Activated CD4-positive, alpha-beta T cell treated with anti-CD3 and anti-CD28 coated beads, Interleukin-2, Interleukin-4, amounts not matched to agents 100 ng/mL and 50 ng/mL, durations not matched to agents 16 hours and 8 hours (primary cell): ENCODE measurements around the gene TOR2A.
A peak's percentile ranks its signal among the peaks of the same experiment; 100 is the strongest.
"Not testable (repeated sequence)": the region's sequence is repeated elsewhere in the genome, so short reads cannot be mapped to it uniquely, and the experiment has no call there.

Experiments
- DNase-seq: peaks from one replicate; pipeline ENCODE4 v3.0.0-alpha.2; 2020; ENCODE audit warnings: low spot score

TOR2A gene

DNA sequence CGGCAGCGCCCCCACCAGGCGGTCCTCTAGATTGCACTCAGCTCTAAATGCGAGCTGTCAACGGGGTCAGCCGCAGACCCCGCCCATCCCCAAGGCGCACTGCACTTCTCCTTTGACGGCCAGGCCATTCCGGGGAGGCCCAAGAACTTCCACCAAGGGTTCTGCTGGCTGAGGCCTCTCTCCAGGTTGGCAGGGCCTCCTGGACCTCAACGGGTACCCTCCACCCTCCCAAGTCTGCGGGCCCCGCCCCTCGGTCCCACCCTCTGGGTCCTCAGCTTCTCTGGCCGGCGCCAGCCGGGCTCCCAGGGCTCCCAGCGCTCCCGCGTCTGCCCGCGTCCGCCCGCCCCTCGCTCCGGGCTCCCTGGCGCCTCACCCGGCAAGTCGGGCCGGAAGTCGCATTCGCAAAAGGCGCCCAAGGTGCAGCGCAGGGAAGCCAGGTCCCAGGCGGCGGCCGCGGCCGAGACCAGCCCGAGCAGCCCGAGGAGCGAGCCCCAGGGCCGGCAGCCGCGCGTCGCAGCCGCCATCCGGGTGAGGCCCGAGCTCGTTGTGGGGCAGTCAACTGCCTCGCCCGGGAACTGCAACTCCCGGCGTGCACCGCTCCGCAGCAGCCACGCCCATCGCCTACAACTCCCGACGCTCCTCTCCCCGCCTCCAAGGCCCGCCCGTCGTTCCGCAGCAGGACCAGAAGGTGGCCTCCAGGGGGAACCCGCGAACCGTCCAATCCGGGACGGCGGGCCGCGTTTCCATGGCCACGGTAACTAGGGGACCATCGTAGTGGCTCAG is at the start of gene TOR2A:
Gene TOR2A, minus strand, starts transcription at position 548 of the 783 bp plus-strand sequence. Its CDS starts 24 bp downstream, at position 524.
- DNase-seq, result peak; percentile 97

DNA sequence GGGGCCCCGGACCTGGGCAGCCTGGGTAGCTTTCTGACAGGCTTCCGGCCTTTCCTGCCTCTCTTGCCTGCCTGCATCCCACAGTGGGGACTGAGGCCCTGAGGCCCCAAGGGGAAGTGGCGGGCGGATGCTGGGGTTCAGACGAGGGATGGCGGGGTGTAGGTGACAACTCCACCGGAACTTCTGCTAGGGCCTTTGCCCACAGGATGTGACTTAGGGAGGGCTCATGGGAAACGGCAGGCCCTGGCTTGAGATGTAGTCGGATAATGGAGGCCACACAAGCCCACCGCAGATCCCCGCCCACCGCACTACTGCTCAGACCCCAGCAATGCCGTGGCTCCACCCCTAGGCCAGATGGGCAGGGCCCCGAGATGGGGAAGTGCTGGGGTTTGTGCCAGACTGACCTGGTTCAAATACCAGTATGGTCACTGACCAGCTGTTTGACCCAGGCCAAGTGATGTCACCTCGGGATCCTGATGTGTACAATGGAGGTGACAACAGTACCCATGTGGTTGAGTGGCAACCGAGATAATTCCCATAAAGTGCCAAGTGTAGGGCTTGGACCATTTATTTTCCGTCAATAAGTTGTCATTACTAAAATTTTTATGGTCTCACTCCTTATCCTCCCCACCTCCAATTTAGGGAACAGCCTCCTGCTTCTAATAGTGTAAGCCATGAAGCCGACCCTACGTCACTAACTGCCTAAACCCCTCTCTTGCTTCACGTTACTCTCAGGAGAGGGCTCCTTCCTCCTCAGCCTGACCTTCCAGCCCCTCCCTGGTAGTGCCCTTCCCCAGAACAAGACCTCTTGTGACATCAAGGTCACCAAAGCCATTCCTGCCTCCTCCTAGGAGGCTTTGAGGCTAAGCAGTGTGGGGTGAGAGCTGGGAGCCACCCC is 48.3 kb upstream of the TOR2A start:
- DNase-seq, result peak; percentile 89

DNA sequence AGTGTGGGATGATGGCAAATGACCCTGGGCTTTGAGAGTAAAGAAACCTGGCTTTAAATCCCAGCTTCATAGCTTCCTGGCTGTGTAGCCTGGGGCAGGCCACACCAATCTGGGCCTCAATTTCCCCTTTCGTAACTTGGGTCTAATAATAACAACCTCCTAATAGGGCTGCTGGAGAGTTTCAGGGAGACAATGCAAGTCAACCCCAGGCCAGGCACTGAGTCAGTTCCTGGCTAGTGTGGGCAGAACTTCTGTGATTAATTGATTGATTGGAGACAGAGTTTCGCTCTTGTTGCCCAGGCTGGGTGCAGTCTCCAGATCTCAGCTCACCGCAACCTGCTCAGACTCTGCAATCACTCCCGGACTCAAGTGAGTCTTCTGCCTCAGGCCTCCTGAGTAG is 46.7 kb upstream of the TOR2A start:
- DNase-seq, result no peak

DNA sequence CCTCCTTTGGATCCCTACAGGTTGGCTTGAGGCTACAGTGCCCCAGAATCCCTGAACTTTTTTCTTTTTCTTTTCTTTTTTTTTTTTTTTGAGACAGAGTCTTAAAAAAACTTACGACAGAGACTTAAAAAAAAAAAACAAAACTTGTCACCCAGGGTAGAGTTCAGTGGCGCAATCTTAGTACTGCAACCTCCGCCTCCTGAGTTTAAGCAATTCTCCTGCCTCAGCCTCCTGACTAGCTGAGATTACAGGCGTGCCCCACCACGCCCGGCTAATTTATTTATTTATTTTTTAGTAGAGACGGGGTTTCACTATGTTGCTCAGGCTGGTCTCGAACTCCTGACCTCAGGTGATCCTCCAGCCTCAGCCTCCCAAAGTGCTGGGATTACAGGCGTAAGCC is 45.8 kb upstream of the TOR2A start:
- not testable (repeated sequence) for DNase-seq

DNA sequence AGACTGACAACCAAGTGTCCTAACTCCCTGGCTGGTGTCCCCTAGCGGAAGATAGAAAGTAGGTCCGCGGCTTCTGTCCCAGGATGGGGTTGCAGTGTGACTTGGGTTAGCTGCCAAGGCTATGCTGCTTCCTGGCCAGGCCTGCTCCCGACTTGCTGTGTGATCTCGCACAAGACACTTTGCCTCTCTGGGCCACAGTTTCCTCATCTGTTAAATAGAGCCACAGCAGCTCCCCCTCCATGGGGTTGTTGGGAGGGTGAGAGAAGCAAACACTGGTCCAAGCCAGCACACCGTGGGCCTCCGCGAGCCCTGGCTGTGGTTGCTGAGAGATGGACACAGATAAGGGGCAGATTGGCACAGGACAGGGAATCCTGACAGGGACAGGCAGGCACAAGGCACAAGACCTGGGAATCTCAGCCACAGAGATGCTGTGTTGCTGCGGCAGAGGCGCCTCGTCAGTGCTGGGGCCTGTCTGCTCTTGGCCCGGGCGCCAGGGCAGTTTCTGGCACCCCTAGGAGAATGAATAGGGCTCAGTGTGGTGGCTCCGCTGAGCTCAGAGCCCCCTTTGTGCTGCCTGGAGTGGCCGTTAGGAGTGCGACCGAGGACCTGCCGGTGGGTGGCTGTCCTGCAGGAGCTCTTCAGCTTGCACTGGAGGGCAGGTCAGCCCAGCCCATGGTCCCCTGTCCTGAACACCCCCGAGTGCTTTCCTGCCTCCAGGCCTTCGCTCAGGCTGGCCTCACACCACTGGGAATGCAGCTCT is 45.2 kb upstream of the TOR2A start:
- no peak for DNase-seq

DNA sequence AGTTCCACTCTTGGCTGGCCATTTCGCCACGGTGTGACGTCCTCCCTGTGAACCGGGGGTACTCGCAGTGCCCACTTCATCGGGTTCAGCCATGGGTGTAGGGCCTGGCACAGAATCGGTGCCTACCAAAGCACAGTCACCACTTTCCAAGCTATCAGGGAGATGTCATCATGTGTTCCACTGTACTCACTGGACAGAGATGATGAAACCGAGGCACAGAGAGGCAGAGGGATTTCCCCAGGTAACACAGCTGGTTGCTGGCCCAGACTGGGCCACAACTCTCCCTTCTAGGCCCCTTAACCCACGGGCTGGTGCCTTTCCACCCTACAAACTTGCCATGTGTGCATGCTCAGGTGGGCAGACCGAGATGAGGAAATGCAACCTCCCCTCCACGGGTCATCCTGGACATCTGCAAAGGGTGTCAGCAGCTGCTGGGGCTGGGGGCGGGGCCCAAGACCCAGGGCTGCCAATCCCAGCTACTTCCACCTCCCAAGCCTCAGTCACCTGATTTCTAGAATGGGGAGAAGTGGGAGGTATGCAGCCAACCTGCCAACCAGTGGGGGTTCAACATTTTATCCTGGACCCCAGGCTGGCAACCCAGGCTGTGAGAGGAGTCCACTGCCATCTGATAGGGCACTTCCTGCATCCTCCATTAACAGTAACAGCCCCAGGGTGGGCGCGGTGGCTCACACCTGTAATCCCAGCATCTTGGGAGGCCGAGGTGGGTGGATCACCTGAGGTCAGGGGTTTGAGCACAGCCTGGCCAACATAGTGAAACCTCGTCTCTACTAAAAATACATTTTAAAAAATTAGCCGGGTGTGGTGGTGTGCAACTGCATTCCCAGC is 44.3 kb upstream of the TOR2A start:
- peak; percentile 83 for DNase-seq

DNA sequence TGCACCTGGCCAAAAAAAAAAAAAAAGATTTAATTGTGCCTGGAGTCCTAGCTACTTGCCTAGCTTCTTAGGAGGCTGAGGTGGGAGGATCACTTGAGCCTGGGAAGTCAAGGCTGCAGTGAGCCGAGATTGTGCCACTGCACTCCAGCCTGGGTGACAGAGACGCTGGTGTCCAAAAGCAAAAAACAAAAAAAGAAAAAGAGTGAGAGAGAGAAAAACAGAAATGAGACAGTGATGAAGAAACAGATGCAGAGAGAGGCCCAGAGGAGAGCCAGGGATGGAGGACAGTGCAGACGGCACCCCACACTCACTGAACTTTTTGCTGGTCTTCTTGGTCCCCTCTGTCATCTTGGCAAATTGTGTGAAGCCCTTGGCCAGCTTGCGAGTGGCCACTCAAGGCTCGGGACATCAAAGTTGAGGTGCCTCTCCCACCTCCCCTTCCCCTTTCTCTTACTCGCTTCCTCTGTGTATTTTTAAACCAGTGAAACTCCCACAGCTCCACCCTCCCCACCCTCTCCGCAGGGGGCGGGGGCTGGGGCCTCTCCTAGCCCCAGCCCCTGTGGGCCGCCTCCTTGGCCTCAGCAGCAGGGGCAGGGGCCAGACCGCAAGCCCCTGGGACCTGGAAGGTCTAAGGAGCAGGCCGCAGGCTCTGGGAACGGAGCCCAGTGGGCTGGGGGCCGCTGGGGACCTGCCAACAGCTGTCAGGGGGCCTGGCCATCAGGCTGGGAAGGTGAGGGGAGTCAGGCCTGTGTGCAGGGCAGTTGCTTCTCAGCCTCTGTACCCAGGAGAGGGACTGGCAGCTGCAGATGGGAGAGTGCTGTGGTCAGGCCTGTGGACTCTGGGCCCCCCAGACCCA is 43.4 kb upstream of the TOR2A start, which contains the start of gene SH2D3C:
Gene SH2D3C, minus strand, starts transcription at position 387 of the 856 bp plus-strand sequence. Its CDS starts 39 bp downstream, at position 348.
- DNase-seq, result peak; percentile 55

DNA sequence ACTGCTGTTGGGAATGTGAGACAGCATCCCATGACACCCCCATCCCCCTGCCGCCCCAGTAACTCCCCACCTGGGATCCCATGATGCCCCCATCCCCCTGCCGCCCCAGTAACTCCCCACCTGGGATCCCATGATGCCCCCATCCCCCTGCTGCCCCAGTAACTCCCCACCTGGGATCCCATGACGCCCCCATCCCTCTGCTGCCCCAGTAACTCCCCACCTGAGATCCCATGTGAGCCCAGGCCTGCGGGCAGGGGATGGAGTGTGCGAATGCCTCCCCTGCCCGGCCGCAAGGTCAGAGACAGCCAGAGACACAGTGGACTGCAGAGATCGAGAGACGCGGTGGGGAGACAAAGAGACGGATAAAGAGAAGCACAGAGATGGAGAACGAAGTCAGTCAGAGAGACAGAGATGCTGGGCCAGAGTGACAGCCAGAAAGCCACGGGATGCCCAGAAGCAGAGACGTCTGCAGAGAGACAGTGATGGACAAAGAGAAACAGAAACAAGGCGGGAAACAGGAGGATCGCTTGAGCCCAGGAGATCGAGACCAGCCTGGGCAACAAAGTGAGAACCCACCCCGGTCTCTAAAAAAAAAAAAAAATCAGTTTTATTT is 42.4 kb upstream of the TOR2A start:
- no peak for DNase-seq

DNA sequence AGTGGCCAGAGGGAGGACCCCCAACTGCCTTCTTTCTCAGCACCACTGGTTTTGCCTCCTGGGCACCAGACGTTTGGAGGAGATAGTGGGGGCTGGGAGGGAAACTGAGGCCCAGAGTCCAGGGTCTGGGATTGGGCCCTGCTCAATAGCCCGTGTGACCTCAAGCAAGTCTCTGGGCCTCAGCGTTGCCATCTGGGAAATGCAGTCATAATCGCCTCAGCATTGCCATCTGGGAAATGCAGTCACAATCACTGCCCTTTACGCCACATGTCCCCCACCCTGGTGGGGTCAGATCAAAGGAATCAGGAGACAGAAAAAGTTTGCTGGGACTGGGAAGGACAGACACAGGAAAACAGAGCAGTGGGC is 41.8 kb upstream of the TOR2A start:
- peak; percentile 48 for DNase-seq

DNA sequence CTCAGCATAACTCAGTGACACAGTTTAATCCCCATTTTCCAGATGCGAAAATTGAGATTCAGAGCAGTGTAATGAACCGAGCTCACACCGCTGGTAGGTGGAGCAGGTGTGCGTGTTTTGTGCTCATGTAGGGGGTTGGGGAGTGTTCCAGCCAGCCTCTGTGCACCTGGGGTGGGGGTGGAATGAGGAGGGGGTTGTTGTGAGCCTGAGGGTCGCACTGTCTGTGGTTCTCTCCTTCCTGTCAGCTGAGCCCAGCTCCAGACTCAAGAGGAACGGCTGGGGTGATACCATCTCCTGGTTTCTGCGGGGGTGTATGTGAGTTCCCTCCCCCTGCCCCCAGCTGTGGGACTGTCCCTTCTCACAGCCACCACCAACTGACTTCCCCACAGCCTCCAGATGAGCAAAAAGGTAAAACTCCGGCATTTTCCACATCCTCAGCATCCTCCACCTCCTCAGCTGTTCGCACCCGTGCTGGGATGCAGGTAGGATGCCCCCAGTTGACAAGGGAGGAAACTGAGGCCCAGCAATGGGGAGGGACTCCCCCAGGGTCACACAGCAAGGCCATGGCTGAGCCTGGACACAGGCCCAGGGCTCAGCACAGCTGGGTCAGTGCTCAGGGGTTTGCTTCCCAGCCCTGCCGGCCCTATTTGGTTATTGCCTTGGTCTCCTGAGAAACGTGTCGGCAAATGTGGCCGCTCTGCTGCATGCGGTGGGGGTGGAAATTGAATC is 41.3 kb upstream of the TOR2A start:
- peak; percentile 88 for DNase-seq

DNA sequence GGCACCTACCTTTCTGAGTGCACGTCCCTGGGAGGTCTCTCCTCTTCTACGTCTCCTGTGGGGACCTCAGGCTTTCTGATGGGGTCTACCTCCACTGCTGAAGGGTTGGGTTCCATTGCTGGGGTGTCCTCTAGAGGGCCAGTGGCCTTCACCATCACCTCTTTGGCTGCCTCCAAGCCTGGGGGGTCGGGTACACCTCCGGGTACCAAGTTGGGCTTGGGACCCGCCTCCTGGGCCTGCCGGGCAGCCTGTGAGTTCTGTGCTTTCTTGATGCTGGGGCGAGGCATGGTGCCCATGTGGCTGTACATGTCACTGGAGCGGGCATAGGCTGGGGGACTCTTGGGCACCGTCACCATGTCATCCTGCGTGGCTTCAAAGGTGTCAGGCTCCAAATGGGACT is 38.9 kb upstream of the TOR2A start:
- DNase-seq, result no peak

DNA sequence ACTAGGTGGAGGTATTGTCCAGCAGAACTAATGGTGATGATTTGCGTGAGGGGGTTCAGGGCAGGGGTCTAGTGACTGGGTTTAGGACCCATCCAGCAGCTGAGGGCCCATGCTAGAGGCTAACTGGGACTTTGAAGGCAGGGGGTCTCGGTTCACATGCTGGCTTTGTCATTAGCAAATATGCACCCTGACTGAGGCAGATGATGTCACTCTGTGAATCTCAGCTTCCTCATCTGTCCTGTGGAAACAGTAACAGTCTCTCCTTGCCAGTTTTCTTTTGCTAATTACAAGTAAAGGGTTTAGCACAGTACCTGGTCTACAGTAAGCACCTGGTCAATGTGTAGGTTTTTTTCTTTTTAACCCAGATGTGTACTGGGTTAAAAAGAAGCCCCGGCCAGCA is 38.2 kb upstream of the TOR2A start:
- no peak for DNase-seq

DNA sequence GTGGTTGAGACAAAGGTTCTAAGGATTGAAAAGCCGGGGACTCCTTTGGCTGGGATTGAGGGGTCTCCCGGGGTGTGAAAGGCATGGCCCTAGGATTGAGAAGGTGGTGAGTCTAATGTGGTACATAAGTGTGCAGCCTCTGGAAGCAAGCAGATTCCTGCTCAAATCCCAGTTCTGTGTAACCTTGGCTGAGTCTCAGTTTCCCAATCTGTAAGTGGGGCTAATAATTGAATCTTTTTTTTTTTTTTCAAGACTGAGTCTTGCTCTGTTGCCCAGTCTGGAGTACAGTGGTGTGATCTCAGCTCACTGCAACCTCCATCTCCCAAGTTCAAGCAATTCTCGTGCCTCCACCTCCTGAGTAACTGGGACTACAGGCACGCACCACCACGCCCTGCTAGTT is 37.5 kb upstream of the TOR2A start:
- DNase-seq, result no peak

DNA sequence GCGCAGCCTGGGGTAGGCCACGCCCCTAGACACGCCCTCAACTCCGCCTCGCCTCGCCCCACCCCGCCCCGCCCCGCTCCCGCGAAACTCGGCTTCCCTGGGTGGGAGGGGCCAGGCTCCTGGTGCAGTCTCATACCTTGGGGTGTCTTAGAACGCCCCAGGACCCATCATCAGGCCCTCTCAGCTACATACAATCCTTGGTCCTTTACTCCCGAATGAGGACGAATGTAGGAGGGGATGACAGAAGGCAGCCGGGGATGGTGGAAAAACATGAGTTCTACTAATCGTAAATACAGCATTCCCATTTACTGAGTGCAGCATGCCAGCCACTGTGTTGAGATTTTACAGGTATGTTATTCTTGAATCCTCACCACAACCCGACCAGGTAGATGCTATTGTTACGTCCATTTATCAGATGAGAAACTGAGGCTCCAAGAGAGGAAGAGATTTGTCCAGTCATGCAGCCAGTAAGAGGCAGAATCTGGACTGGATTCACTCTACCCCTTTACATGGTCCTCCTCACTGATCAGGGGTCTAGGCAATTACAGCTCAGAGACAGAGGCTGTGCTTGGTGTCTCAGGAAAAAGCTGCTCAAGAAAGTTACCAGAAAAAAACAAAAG is 36.6 kb upstream of the TOR2A start:
- DNase-seq, result no peak

DNA sequence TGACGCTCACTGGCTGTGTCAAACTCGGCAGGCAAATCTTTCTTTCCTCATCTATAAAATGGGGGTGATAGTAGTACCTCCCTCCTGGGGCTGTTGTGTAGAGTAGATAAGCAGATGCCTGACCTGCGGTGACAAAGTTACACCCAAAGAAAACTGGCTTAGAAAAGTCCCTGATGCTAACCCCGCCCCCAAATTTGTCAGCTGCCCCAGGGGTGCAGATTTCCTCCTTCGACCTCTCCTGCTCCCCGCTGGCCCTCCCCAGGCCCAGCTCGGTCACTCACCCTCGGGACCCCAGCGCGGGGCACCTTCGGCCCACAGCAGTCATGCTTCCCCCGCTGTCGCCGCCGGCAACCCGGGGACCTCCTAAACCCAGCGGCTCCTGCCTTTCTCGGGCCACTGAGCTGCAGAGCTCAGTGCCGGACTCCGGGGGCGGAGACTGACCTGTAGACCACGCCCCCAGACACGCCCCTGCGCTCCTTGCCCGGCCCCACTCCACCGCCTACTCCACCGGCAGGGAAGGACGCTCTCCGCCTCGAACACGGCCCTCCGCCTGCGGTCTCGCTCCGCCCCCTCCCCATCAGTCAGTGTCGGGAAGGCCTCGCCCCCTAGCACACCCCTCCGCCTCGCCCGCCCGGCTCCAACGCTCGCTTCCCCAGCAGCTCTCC is 35.9 kb upstream of the TOR2A start:
- peak; percentile 98 for DNase-seq

DNA sequence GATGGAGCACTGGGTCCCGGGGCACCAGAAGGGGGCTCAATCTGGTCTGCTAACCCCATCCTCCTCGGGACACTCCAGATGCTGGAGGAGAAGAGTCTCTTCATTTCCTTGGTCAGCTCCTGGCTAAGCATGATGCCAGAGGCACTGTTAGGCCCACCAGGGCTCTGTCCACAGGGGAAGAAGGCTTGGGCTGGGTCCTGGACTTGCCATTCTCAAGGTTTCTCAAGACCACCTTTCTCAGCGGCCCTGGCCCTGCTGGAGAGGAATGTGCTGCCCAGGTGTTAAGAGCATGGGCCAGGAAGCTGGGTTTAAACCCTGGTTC is 35.5 kb upstream of the TOR2A start:
- no peak for DNase-seq

DNA sequence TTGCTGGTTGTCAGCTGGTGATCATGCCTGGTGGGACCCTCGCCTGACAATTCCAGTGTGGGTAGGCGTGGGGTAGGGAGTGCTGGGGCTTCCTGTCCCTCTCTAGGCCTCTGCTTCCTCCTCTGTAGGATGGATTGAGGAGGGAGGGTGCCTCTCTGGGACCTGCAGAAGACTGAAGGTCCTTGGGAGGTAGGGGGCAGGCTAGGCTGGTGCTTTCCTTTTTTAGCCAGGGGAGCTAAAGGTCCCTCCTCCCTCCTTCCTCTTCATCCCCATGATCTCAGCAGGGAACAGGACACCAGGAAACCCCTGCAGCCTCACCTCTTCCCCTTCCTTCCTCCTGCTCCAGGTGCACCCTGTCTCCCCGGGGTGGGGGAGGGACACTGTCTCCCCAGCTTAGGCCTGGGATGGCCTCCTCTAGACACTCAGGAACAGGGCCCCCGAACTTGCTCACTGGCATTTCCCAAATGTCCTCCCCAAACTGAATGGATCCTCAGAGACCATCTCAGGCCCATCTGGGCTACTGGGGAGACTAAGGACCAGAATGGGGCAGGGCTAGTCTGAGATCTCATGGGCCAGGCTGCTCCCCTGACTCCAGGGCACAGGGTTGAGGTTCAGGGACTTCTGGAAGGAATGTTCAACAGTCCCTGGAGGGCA is 35.0 kb upstream of the TOR2A start:
- no peak for DNase-seq

DNA sequence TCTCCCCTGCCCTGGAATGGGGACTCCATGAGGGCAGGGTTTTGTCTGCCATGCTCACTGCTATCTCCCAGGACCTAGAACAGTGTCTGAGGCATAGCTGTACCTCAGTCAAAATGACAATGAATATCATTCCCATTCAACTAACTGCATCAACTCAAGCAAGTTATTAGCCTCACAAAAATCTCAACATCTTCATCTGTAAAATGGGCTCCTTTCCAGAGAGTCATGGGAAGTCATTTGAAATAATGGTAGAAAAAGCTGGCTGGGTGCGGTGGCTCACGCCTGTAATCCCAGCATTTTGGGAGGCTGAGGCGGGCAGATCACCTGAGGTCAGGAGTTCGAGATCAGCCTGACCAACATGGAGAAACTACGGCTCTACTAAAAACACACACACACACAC is 34.0 kb upstream of the TOR2A start:
- DNase-seq, result no peak
